Suprapubic skin (tissue), 4 donors: Measurements from ENCODE around the gene TSSK2.

Experiments
- EP300 ChIP-seq: sonication (generic); formaldehyde crosslinking; IDR thresholded peaks from one replicate; pipeline ENCODE4 v1.6.1; 2017; ENCODE audit warnings: antibody characterized with exemption
- POLR2A ChIP-seq, 2 donors: fragments of 450-650 bp; IDR thresholded peaks; one replicate each; pipeline ENCODE4 v1.6.1; 2017; ENCODE audit warnings: antibody characterized with exemption in 2 of 2, mild to moderate bottlenecking in 2 of 2, moderate library complexity in 2 of 2
- POLR2AphosphoS5 ChIP-seq, 3 donors: sonication (generic); formaldehyde crosslinking; IDR thresholded peaks; one replicate each; pipeline ENCODE4 v1.6.1; 2017; ENCODE audit warnings: antibody characterized with exemption in 3 of 3
- TF ChIP-seq, protein P1 (sequence below), 2 donors: fragments of 200-600 bp in 1 of 2; fragments of 450-650 bp in 1 of 2; sonication (generic) in 1 of 2; IDR thresholded peaks; one replicate each; pipeline ENCODE4 v1.5.1; 2016 to 2019; ENCODE audit warnings: antibody characterized with exemption in 2 of 2, mild to moderate bottlenecking in 1 of 2, moderate library complexity in 1 of 2

DNA sequence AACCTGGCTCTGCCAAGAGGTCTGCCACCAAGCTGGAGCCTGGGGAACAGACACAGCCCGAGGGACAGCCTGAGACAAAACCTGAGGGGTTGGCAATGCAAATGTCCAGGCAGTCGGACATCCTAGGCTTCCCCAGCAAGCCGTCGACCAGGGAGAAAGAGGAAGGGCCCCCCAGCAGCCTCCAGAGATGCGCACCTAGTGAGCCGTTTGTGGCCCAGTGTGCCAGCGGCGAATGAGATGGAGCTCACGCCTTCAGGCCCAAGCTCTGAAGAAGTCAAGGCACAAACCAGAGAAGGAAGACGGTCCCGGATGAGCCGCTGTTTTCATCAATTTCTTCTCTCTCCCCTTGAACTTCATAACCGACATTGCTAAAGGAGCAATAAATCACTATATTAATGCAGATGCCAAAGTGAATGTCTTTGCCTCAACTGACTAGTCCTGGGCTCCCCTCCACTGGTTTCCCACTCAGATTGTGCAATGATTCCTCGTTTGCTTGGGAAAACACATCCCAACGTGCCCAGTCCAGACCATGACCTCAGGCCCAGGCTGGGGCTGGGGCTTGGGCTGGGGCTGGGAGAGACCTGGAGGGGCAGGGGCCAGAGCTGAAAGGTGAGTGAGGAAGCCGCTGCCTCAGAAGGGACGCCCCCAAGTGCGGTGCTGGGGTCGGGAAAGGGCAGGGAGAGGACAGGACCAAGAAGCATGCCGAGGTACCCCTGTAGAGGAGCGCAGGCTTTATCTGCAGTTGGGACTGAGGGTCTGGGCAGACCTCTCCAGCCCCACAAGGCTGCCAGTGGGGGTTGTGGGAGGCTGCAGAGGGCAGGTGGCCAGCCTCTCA is 5.4 kb upstream of the TSSK2 start:
- TF ChIP-seq POLR2A (IDR thresholded peaks at IDR 0.05) (no peak), EP300 (no peak), POLR2AphosphoS5 (IDR thresholded peaks at IDR 0.05) (no peak)
- TF ChIP-seq, protein P1, sequence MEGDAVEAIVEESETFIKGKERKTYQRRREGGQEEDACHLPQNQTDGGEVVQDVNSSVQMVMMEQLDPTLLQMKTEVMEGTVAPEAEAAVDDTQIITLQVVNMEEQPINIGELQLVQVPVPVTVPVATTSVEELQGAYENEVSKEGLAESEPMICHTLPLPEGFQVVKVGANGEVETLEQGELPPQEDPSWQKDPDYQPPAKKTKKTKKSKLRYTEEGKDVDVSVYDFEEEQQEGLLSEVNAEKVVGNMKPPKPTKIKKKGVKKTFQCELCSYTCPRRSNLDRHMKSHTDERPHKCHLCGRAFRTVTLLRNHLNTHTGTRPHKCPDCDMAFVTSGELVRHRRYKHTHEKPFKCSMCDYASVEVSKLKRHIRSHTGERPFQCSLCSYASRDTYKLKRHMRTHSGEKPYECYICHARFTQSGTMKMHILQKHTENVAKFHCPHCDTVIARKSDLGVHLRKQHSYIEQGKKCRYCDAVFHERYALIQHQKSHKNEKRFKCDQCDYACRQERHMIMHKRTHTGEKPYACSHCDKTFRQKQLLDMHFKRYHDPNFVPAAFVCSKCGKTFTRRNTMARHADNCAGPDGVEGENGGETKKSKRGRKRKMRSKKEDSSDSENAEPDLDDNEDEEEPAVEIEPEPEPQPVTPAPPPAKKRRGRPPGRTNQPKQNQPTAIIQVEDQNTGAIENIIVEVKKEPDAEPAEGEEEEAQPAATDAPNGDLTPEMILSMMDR (IDR thresholded peaks at IDR 0.05): no peak
